Renal cortex interstitium (tissue), 15 donors: ENCODE measurements around the gene ITGB4. TPM values are rescaled to one million over a fixed set of nuclear protein-coding genes. Genes with fewer than 3 reads are reported as not detected.

Experiments
- DNase-seq, 11 donors: peaks; one replicate each; pipeline ENCODE4 v3.0.0-alpha.2; 2013; ENCODE audit warnings: low read depth in 9 of 11, low spot score in 4 of 11; ENCODE audit errors: extremely low read depth in 1 of 11
- long read RNA-seq, 16 experiments: transcript quantifications; one replicate each; lab custom pipeline, GENCODE V29; 2026
- polyA plus RNA-seq, 3 donors: library from polyadenylated mRNA; unstranded; fragments of 120-200 nt; gene quantifications; one replicate each; pipeline ENCODE4 v1.2.1, GENCODE V29; 2013; ENCODE audit not compliant: insufficient read length in 3 of 3

ITGB4 gene
- 10 to 100 TPM in 2 of 3 donors, 1 to 10 TPM in 1; 9.9 to 14.7 (median 11.1) TPM for polyA plus RNA-seq
- long read RNA-seq, donor 1: 0 reads
- long read RNA-seq, donor 2: 0 reads
- long read RNA-seq, donor 3: 0 reads
- long read RNA-seq, donor 4: 0 reads
- long read RNA-seq, donor 5: 0 reads
- long read RNA-seq, donor 6, partial matches to known transcripts: 5 of 25 reads
- long read RNA-seq, donor 6, other reads (novel, unspliced or antisense): 20 of 25 reads
- long read RNA-seq, donor 7, partial matches to known transcripts: 25 of 43 reads
- long read RNA-seq, donor 7, other reads (novel, unspliced or antisense): 18 of 43 reads
- long read RNA-seq, donor 8: 0 reads
- long read RNA-seq, donor 9: 0 reads
- long read RNA-seq, donor 10: 0 reads
- long read RNA-seq, donor 11: 0 reads
- long read RNA-seq, donor 12: 0 reads
- long read RNA-seq, donor 13: 0 reads
- long read RNA-seq, donor 14: 0 reads
- long read RNA-seq, donor 15: 0 reads
- long read RNA-seq, donor 16, partial matches to known transcripts: 2,712 of 2,832 reads
- long read RNA-seq, donor 16, other reads (novel, unspliced or antisense): 120 of 2,832 reads

- DNase-seq: peak in 10 of 11 donors; percentile 13 to 54 (median 35)
Observed at GRCh38 chr17:75720656-75721462, at the start of gene ITGB4. Gene ITGB4, plus strand, starts transcription at chr17:75721459. Its CDS starts 3,245 bp downstream, at chr17:75724704.

GRCh38 chr17:75672011-75672410 is 49.2 kb upstream of the ITGB4 start:
- DNase-seq: no peak

DNA sequence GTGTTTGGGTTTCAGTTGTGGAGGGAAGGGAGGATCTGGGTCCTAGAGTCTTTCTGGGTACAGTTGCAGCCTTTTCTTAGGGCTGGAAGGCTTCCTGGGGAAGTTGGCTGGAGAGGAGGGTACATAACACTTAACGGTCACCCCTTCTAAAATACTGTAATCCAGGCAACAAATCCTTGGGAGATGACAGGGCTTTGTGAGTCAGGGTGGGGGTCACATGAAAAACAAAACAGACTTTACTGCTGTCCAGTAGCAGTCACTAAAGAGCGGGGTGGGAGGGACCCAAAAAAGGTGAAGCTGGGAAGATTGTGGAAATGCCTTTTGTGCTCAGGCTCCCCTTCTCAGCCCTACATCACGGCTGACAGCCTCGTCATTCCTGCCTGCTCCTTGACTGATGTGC is 47.8 kb upstream of the ITGB4 start:
- DNase-seq: no peak

- no peak for DNase-seq
Observed at GRCh38 chr17:75676461-75676860, 44.8 kb upstream of the ITGB4 start.

- DNase-seq: no peak
Observed at GRCh38 chr17:75679706-75680211, 41.5 kb upstream of the ITGB4 start.

DNA sequence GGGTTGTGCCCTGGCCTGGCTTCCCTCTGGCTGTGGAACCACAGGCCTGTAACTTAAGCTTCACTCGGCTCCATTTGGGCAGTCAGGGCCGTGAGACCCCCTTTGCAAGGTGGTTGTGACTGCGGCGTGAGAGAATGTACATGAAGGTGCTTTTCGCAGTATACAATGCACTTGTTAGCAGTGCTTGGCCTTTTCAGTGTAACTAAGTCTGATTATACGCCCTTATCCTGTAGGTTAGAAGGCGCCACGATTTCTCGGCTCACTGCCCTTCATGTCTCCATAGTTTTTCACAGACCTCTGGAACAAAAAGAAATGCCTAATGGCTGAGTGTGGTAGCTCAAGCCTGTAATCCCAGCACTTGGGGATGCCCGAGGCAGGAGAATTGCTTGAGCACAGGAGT is 40.8 kb upstream of the ITGB4 start:
- DNase-seq: no peak

DNA sequence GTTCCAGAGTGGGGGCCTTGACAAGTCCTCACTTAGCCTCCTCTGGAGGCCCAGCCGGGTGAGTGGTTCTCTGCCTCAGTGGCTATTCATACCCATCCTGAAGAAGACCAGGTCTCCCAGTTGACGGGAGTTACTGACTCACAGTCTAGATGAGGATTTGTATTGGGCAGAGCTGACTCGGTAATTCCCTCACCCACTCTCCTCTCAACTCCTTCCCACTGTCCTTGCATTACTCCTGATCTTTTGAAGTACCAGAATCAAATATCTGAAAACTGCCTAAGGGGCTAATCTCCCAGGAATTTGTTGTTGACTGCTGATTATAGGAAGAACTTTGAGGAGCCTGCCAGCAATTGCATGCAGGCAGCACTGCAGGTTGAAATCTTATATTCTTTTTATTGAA is 40.0 kb upstream of the ITGB4 start:
- no peak for DNase-seq

DNA sequence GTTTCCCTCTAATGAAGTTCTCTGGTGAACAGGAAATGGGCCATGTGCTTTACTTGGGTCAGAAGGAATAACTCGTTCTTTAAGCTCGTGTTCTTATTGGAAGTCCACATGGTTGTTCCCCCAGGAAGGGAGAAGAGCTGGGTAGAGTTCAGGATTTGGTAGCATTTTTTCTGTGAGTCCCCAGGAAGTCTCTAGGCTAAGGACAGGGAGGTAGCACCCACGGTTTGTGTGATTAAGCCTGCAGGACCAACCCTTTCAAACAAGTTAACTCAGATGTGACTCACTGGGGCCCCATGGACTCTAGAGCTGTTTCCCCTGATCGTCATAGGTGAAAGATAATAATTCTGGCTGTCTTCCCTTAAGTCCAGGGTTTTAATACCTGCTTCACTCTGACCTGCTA is 37.7 kb upstream of the ITGB4 start:
- DNase-seq: no peak

- DNase-seq: no peak
Observed at GRCh38 chr17:75684249-75684648, 37.0 kb upstream of the ITGB4 start.

DNA sequence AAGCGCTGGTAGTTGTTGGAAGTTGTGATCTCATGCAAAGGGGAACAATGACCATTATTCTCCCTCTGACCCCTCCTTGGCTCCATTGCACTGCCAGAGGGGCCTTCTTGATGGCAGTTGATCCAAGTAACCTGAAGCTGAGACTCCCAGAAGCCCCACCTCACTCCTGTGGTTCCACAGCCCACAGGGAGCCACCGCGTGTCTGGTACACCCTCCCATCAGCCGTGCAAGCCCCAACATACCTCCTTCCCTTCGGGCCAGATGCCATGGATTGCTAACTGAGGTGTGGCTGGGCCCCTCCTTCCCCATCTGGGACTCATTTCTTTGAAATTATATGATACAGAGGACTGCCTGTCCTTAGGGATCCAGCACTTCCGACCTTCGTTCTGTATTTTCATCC is 36.3 kb upstream of the ITGB4 start:
- no peak for DNase-seq

- DNase-seq: no peak
Observed at GRCh38 chr17:75685499-75685898, 35.8 kb upstream of the ITGB4 start.

DNA sequence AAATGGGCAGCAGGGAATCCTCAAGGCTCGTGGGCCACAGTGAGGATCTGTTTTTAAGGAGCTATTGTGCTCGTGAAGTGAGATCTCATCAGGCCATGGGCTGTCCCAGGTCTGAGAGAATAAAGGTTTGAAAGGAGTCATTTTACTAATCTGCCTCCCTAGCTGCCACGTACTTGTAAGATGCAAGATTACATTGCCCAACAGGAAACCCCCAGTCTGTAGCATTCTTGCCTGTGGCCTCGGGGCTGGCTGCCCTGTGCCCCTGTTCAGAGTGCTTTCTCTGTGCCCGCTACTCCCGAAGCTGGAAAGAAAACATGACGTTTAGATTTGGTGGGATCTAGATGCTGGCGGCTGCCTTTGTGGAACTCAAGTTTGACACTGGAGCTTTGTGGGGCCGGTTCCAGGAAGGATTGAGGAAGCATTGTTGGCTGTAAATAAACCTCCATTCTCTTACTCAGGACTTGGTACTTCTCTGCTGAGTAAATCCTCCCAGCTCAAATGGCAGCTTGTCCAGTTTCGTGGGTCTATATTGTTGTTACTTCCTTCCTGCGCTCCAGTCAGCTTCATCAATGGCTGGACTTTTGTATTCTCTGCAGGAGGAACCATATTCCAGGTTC is 32.9 kb upstream of the ITGB4 start:
- DNase-seq: no peak

DNA sequence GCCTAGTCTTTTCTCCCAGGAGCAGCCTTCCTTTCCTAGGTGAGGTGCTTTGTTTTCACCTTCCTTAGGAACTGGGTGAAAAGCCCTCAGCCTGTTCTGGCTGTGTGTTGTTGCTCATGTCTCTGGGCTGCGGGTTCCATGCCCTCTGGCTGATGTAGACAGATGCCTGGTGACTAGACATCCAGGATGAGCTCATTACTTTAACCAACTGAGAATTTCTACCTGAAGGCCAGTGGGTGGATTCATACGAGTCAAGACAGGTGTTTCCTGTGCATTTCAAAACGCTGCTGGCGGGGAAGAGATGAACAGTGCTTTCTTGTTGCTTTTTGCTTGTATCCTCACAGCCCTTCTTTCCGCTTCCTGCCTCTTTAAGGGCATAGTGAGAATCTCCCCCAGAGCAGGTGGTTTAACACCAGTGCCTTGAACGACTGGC is 31.8 kb upstream of the ITGB4 start:
- no peak for DNase-seq

DNA sequence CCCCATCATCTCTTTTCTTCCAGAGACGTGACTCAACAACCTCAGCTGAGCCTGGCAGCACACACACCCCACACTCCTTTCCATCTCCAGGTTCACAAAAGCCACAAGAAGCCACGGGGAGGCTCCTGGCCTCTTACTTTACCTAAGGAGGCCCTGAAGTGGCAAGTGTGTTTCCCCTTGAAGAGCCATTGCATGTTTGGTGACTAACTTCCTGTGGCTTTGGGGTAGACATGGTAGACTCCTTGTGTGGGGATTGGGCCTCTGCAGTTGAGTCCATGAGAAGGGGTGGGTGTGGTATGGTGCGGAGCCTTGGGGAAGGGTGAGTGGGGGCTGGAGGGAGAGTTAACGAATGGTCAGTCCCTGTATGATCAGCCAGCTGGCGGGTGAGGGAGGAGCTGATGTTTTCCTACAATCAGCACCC is 29.9 kb upstream of the ITGB4 start:
- no peak for DNase-seq

GRCh38 chr17:75691801-75692626 is 29.2 kb upstream of the ITGB4 start:
- DNase-seq: no peak

DNA sequence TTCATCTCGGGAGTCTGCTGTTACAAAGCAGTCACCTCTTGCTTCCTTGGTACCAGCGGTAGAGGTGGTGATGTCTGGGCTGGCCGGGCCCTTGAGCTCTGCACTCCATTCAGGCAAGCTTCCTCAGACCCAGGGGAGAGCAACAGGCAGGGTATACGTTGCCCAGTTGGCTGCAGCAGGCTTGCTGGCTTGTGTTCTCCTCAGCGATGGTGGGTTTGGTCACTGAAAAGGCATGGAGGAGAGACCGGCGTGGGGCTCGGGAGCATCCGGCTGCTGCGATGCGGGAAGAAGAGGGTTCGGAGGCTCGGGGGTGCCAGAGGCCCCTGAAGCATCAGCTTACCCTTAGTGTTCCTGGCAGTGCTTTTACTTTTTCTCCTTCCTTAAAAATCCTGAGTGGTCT is 28.3 kb upstream of the ITGB4 start:
- no peak for DNase-seq

DNA sequence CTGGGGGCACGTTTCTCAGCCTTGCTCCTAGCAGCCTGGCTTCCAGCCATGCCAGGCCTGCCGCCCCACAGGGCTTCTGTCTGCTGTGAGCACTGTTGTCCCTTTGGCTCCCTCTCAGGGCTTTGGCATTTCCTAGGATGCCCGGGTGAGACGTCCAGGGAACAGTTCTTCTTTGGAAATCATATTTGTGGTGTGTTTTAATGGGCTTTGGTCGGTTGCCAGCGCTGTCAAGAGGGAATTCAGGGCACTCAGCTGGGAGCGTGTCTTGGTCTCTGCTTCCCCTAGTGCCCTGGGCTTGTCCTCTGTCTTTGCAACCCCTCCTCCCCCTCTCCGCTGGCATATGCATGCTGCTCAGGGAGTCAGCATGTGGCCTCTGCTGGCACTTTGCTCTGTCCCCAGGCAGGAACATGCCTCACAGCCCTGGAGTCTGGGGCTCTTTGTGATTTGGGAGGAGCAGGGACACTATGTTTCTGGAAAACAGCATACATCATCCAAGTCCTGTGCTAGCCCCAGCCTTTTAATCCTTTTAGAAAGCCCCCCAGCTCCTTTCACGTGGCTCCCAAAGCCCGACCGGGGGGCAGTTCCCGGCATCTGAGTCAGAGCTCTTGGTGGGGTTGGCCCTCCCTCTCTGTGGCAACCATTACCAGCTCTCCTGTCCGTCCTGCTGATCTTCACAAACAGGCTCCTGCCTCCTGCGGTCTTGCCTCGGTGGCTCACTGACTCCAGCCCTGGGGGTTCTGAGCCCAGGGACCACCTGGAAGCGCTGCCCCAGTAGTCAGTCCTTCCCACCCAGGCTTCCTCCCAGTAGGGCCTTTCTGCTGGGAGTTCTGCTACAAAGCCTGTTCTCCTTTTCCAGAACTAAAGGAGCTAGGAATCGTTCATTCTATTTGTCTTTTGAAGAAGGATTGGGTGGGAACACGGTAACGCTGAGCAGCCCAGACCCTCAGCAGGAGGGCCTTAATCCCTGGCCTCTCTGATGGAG is 27.5 kb upstream of the ITGB4 start:
- no peak for DNase-seq
